ENCODE measurements around the gene SEL1L2. TPM values are rescaled to one million over a fixed set of nuclear protein-coding genes. Genes with fewer than 3 reads are reported as not detected.

Gene SEL1L2
- total RNA-seq, result 0.89 TPM in 1 of 2 replicates, not detected in the other

GRCh38 chr20:13990465-13990864, at the start of gene SEL1L2:
Gene SEL1L2, minus strand, starts transcription at chr20:13990614. Its CDS starts 80 bp downstream, at chr20:13990534.

GRCh38 chr20:13995086-13995665, 4.8 kb upstream of the SEL1L2 start, which contains the start of gene MACROD2:
Gene MACROD2, plus strand, starts transcription at chr20:13995516.

Other genes starting within 250 kb of the SEL1L2 start
- 14.0 and 20.7 TPM in 2 replicates for gene ESF1, start 205.7 kb downstream of the SEL1L2 start, total RNA-seq
- 12.2 and 12.5 TPM in 2 replicates for gene NDUFAF5, start 205.6 kb downstream of the SEL1L2 start, total RNA-seq
- 1.8 and 2.6 TPM in 2 replicates for gene MACROD2, start 4.9 kb upstream of the SEL1L2 start, total RNA-seq